Muscle layer of colon (tissue), 2 donors: ENCODE results near the gene PDCD11.

Experiments
- H3K27ac ChIP-seq: one replicate; pipeline ENCODE4 v1.7.0; 2013; ENCODE audit warnings: low read depth, mild to moderate bottlenecking, low read length, moderate library complexity
- H3K27me3 ChIP-seq, 2 donors: one replicate each; pipeline ENCODE4 v1.7.0; 2013; ENCODE audit warnings: low read length in 2 of 2, mild to moderate bottlenecking in 2 of 2; ENCODE audit not compliant: insufficient read depth in 2 of 2, control insufficient read depth in 1 of 2
- H3K36me3 ChIP-seq: one replicate; pipeline ENCODE4 v1.7.0; 2013; ENCODE audit warnings: mild to moderate bottlenecking, low read length; ENCODE audit not compliant: insufficient read depth
- H3K4me1 ChIP-seq: one replicate; pipeline ENCODE4 v1.7.0; 2013; ENCODE audit warnings: mild to moderate bottlenecking, low read length; ENCODE audit not compliant: insufficient read depth
- H3K4me3 ChIP-seq, 2 donors: one replicate each; pipeline ENCODE4 v1.7.0; 2013; ENCODE audit warnings: low read length in 2 of 2, low read depth in 1 of 2, mild to moderate bottlenecking in 1 of 2, moderate library complexity in 1 of 2
- H3K9ac ChIP-seq: one replicate; pipeline ENCODE4 v1.7.0; 2013; ENCODE audit warnings: low read length
- H3K9me3 ChIP-seq: one replicate; pipeline ENCODE4 v1.7.0; 2013; ENCODE audit warnings: mild to moderate bottlenecking, low read length
- donor health status: abdominal sarcoma.
- donor health status: Adenocarcinoma of cecum.

Gene PDCD11

DNA sequence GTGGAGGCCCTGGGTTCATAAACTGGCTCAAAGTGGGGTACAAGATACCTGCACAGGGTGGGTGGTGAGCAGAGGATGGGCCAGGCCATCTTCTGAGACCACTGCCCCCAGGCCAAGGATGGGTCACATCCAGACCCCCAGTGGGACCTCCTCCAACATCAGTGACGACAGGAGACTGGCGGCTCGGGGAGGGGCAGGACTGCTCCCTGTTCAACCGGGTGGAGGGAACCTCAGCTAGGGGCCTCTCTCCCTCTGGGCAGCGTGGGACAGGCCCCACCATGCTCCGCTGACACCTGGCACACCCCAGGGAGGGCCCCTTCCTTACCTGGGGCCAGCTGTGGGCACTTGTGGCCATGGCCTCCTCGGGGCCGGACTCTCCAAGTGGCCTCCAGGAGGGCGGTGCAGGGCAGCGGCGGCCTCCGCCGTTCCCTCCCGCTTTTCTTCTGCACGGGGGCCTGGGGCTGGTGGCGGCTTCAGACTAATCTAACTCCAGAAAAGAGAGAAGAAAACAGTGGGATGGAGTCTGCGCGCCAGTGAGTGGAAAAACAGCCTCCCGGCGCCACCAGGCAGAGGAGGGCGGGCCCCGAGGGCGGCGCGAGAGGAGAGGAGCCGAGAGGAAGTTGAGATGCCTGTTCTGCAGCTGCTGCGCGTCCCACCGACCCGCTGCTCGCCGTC lies 55.5 kb downstream of the PDCD11 start, which contains the start of gene CALHM2:
TSS of gene CALHM2 (minus strand) at position 540 of the 675 bp plus-strand sequence. CDS start 2,429 bp downstream, outside the sequence.
- H3K4me1 ChIP-seq: peaks cover 37% of the 10 kb centered on the region
- peak within 1 kb of the TSS; percentile 87 for H3K27ac ChIP-seq
- H3K27me3 ChIP-seq: no peaks in the 10 kb centered on the region
- H3K9ac ChIP-seq: peak within 1 kb of the TSS; percentile 60
- peak within 1 kb of the TSS; percentile 40 to 68 for H3K4me3 ChIP-seq
- peaks cover 26% of the 10 kb centered on the region for H3K36me3 ChIP-seq
- no peaks in the 10 kb centered on the region for H3K9me3 ChIP-seq

DNA sequence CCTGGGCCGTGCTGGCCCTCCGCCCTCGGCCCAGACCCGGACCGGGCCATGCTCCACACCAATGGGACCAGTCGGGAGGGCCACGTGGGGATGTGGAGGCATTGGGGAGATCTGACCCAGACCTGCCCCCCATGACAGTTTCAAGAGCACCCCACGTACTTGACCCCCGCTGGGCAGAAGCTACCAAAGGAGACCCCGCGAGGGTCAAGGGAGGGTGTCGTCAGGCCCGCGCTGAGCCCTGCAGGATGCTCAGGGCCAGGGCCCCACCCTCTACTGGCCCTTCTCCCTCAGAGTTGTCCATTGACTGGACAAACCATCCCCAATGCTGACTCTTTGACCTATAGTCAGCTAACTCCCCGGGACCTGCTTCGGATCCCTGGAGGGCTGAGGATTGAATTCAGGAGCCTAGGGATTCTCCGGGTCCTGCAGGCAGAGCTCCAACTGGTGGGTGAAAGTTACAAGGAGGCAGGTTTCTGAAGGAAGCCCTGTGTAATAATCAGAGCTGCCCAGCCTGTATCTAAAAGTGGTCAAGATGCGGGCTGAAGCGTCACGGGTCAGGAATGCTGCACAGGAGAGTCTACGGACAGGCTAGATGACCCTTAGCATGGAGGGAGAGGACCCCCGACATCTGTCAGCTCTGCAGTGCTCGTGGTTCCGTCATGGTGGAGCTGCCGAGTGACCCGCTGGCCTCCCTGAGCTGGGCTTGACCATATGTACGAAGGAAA lies 56.2 kb downstream of the PDCD11 start:
- Histone ChIP-seq H3K9ac (peak overlapping the region; percentile 33), H3K4me3 (peak overlapping the region; percentile 40 to 68), H3K27me3 (no peaks in the 10 kb centered on the region), H3K36me3 (peaks cover 19% of the 10 kb centered on the region), H3K27ac (peak overlapping the region; percentile 87), H3K4me1 (peaks cover 30% of the 10 kb centered on the region), H3K9me3 (no peaks in the 10 kb centered on the region)

DNA sequence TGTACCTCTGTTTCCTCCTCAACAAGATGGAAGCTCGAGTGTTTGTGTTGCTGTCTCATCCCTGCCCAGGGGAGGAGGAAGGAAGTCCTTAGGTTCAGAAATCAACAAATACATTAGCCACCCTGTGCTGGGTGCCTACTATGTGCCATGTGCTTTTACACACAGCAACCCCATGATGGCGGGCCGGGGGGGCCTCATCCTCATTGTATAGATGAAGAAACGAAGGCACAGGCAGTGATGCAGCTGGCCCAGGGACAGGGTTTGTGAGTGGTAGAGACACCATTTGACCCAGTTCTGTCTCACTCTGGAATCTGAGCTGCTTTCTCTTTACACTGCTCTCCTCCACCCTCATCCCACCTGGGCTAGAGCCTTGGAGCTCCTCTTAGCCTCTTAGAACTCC lies 57.6 kb downstream of the PDCD11 start:
- peaks cover 23% of the 10 kb centered on the region for H3K4me1 ChIP-seq
- H3K27ac ChIP-seq: no peak overlapping the region
- peaks cover 10% of the 10 kb centered on the region for H3K36me3 ChIP-seq
- H3K9ac ChIP-seq: no peak overlapping the region
- H3K4me3 ChIP-seq: no peak overlapping the region
- H3K9me3 ChIP-seq: no peaks in the 10 kb centered on the region
- no peaks in the 10 kb centered on the region for H3K27me3 ChIP-seq

DNA sequence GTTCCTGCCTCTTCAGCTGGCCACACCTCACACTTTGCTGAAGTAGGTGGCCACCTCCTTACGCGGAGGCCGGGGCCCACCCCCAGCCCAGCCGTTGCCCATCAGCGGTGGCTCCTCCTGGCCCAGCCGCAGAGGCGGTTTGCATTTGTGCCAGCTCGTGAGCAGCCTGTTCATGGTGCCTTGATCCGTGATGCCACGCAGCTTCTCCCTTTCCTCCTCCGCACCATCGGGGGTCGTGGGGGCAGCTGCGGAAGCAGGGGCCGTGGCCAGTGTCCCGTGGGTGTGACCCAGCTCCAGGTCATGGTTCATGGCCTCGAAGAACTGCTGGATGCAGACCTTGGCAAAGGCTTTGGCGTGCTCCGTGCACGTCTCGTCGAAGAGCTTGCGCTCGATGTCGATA lies 58.8 kb downstream of the PDCD11 start:
- Histone ChIP-seq H3K27me3 (no peaks in the 10 kb centered on the region), H3K4me1 (peaks cover 11% of the 10 kb centered on the region), H3K36me3 (no peaks in the 10 kb centered on the region), H3K9me3 (no peaks in the 10 kb centered on the region), H3K4me3 (no peak overlapping the region), H3K9ac (no peak overlapping the region), H3K27ac (no peak overlapping the region)

DNA sequence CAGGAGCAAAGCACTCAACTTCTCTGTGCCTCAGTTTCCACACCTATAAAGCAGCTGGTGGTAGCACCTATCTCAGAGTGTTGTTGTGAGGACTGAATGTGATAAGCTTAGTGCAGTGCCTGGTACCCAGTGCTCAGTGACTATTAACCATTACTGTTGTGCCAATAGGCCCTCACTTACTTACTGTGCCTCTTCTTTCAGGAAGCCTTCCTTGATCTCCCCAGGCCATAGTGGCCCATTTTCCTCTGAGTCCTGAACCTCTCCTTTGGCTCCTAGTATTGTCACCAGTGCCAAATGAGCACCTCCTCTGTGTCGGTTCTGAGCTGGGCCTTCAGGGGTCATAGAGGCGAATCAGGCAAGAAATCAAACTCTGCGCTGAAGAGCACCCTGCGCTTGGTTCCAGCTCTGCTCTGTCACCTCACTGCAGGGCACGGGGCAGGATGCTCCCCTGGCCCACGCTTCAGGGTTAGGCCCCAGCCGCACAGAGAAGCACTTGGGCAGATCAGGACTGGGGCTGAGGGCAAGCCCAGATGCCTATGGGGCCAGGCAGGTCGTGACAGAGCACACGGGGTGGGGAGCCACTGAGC lies 59.7 kb downstream of the PDCD11 start:
- Histone ChIP-seq H3K9me3 (no peaks in the 10 kb centered on the region), H3K27ac (no peak overlapping the region), H3K9ac (no peak overlapping the region), H3K4me3 (no peak overlapping the region), H3K36me3 (no peaks in the 10 kb centered on the region), H3K27me3 (no peaks in the 10 kb centered on the region), H3K4me1 (peaks cover 7% of the 10 kb centered on the region)

DNA sequence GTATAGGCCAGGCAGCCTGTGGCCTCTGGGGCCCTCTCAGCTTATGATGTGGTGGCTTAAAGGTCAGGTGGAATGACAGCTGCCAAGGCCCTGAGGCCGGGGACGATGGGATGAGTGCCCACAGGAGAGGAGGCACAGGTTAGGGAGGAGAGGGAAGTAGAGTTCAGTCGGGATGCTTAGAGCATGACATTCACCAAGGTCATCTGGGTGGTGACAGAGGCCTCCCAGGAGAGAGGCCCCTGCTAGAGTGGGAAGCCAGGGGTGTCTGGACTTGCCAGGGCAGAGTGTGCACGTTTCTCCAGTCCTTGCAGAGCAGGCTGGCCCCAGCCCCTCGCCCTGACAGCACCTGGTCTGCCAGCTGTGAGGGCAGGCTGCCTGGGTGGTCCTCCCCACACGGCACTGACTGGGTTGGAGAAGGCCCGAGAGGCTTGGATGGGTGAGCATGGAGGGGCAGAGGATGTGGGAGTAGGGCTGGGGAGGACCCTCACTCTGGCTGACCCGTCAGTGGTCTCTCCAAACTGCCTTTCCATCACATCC lies 60.8 kb downstream of the PDCD11 start:
- no peak overlapping the region for H3K4me3 ChIP-seq
- H3K36me3 ChIP-seq: no peaks in the 10 kb centered on the region
- H3K4me1 ChIP-seq: peaks cover 7% of the 10 kb centered on the region
- H3K27ac ChIP-seq: no peak overlapping the region
- no peaks in the 10 kb centered on the region for H3K9me3 ChIP-seq
- no peaks in the 10 kb centered on the region for H3K27me3 ChIP-seq
- no peak overlapping the region for H3K9ac ChIP-seq

DNA sequence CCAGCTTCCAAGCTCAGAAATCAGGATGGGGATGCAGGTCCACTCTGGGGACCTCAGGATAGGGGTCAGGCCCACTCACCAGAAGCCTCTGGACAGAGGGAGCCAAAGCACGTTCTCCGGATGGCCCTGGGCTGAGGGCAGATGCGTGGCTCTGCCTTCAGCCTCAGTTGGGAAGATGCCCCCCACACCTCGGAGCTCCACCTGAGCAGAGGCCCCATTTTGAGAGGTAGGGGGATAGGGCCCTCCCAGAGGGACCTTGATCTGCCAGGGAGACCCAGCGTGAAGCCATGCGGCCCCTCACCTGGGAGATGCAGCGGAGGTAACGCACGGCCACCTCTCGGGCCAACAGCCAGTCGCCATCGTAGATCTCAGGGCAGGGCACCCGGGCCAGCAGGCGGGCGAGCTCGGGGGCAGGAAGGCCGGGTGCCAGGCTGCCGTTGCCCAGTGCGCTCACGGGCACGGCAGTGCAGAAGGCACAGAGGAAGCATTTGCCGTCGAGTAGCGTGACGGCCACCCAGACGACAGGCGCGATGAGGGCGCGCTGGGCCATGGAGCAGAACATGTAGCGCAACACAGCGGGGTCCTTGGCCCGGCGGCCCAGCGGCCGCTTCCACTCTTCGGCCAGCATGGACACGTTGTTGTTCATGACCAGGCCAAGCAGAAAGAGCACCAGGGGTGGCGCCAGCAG lies 61.6 kb downstream of the PDCD11 start:
- peaks cover under 1% of the 10 kb centered on the region for H3K4me1 ChIP-seq
- H3K27ac ChIP-seq: no peak overlapping the region
- no peaks in the 10 kb centered on the region for H3K9me3 ChIP-seq

DNA sequence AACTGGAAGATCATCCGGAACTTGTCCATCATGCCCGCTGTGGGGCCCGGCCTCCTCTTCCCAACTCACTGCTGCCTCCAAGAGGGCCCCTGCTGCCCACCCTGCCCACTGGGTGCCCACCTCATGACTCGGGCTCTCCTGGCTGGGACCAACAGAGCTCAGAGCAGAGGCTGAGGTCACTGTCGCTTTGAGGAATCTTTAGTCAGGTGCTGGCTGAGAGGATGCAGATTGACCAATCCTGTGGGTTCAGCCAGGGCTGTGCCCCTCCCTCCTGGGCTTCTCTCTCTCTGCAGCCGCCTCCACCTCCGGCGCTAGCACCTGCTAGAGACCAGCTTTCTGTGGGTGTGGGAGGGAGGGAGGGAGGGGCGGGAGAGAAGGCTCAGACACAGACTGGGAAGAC lies 62.3 kb downstream of the PDCD11 start, which contains the start of gene CALHM1:
TSS of gene CALHM1 (minus strand) at position 181 of the 400 bp plus-strand sequence. CDS start at position 32, 149 bp downstream.
- H3K27ac ChIP-seq: no peak within 1 kb of the TSS
- H3K4me1 ChIP-seq: no peaks in the 10 kb centered on the region
- no peaks in the 10 kb centered on the region for H3K9me3 ChIP-seq
- no peaks in the 10 kb centered on the region for H3K36me3 ChIP-seq
- no peak within 1 kb of the TSS for H3K9ac ChIP-seq
- no peak within 1 kb of the TSS for H3K4me3 ChIP-seq
- H3K27me3 ChIP-seq: no peaks in the 10 kb centered on the region

More for the DNA sequence above, 61.6 kb downstream of the PDCD11 start:
- Histone ChIP-seq H3K36me3 (no peaks in the 10 kb centered on the region), H3K4me3 (no peak overlapping the region), H3K27me3 (no peaks in the 10 kb centered on the region), H3K9ac (no peak overlapping the region)

DNA sequence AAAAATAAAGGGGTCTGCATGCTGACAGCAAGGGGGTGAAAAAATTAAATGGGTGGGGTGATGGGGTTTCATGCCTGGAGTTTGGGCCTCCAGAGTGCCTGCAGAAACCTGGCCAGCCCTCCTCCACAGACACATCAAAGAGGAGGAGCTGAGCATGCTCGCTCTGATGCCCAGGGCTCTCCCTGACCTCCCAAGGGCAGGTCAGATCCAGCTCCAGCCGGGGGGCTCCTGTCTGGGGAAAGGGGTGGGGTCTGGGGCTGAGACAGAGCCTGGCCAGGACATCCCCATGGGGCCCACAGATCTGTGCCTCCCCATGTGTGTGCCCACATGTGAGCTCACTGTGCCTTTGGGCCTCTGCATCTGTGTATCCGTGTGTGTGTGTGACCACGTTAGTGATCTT lies 63.2 kb downstream of the PDCD11 start:
- no peak overlapping the region for H3K27ac ChIP-seq
- no peaks in the 10 kb centered on the region for H3K36me3 ChIP-seq
- H3K4me1 ChIP-seq: no peaks in the 10 kb centered on the region
- no peak overlapping the region for H3K9ac ChIP-seq
- no peaks in the 10 kb centered on the region for H3K9me3 ChIP-seq
- H3K4me3 ChIP-seq: no peak overlapping the region
- no peaks in the 10 kb centered on the region for H3K27me3 ChIP-seq

DNA sequence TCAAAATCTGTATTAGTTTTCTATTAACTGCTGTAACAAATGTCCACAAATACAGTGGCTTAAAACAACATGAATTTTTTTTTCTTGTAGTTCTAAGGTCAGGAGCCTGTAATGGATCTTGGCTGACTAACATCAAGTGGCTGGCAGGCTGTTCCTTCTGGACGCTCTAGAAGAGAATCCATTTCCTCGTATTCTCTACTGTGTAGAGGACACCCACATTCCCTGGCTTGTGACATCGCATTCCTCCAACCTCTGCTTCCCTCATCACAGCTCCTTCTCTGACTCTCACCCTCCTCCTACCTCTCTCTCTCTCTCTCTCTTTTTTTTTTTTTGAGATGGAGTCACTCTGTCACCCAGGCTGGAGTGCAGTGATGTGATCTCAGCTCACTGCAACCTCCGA lies 67.1 kb downstream of the PDCD11 start:
- Histone ChIP-seq H3K4me1 (no peaks in the 10 kb centered on the region), H3K4me3 (no peak overlapping the region), H3K27me3 (no peaks in the 10 kb centered on the region), H3K9ac (no peak overlapping the region), H3K27ac (no peak overlapping the region), H3K36me3 (no peaks in the 10 kb centered on the region), H3K9me3 (no peaks in the 10 kb centered on the region)
